Calu3 (cell line): ENCODE results near the gene PTCH2. TPM values are rescaled to one million over a fixed set of nuclear protein-coding genes. Genes with fewer than 3 reads are reported as not detected.

ENCODE experiments used
- Bru-seq: library from RNA; stranded (reverse); fragments of 400-500 nt; gene quantifications from one replicate; lab custom pipeline; 2021; lab: Mats Ljungman, UMichigan
- BruChase-seq, 2 experiments: library from RNA; stranded (reverse); fragments of 400-500 nt; gene quantifications; one replicate each; lab custom pipeline; 2021; lab: Mats Ljungman, UMichigan
- BruUV-seq: library from RNA; stranded (reverse); fragments of 400-500 nt; replicated peaks from 2 replicates; lab custom pipeline; 2021; lab: Mats Ljungman, UMichigan
- CTCF ChIA-PET: fragments of 300-600 bp; sonication (Branson Sonifier 250); formaldehyde crosslinking; loops from one replicate; lab custom pipeline; 2022; ENCODE audit warnings: antibody characterized with exemption; lab: Charles Lee
- DNase-seq: peaks from one replicate; pipeline ENCODE4 v3.0.0; 2022
- H3K27ac Mint-ChIP-seq: one replicate; pipeline ENCODE4 v1.8.0; 2022; ENCODE audit warnings: mixed read lengths; ENCODE audit not compliant: unreplicated experiment
- H3K27me3 Mint-ChIP-seq: one replicate; pipeline ENCODE4 v1.8.0; 2022; ENCODE audit warnings: mixed read lengths; ENCODE audit not compliant: unreplicated experiment
- H3K36me3 Mint-ChIP-seq: one replicate; pipeline ENCODE4 v1.8.0; 2022; ENCODE audit warnings: mild to moderate bottlenecking, moderate library complexity, mixed read lengths; ENCODE audit not compliant: insufficient read depth, unreplicated experiment
- H3K4me1 Mint-ChIP-seq: one replicate; pipeline ENCODE4 v1.8.0; 2022; ENCODE audit warnings: mild to moderate bottlenecking, low read depth, mixed read lengths; ENCODE audit not compliant: unreplicated experiment
- H3K4me3 Mint-ChIP-seq: one replicate; pipeline ENCODE4 v1.8.0; 2022; ENCODE audit warnings: mild to moderate bottlenecking, low read depth, moderate library complexity, mixed read lengths; ENCODE audit not compliant: unreplicated experiment
- H3K9me3 Mint-ChIP-seq: one replicate; pipeline ENCODE4 v1.8.0; 2022; ENCODE audit warnings: low read depth, mixed read lengths; ENCODE audit not compliant: unreplicated experiment
- intact Hi-C: fragments of 100-400 bp; cut with micrococcal nuclease; formaldehyde crosslinking; loops from one replicate; pipeline ENCODE4 v1.10.0; 2022; ENCODE audit not compliant: unreplicated experiment
- long read RNA-seq: library from polyadenylated mRNA; stranded (forward); transcript quantifications from one replicate; pipeline ENCODE4 v2.0.0, GENCODE V29; 2022
- total RNA-seq: library from RNA; stranded (reverse); gene quantifications from 2 replicates; pipeline ENCODE4 v1.2.3, GENCODE V29; 2022
- TF ChIP-seq, protein P1 (sequence below): fragments of 200-600 bp; IDR thresholded peaks from one replicate; pipeline ENCODE4 v1.8.0; 2022; ENCODE audit warnings: antibody characterized with exemption; ENCODE audit not compliant: unreplicated experiment

The PTCH2 gene, protein sequence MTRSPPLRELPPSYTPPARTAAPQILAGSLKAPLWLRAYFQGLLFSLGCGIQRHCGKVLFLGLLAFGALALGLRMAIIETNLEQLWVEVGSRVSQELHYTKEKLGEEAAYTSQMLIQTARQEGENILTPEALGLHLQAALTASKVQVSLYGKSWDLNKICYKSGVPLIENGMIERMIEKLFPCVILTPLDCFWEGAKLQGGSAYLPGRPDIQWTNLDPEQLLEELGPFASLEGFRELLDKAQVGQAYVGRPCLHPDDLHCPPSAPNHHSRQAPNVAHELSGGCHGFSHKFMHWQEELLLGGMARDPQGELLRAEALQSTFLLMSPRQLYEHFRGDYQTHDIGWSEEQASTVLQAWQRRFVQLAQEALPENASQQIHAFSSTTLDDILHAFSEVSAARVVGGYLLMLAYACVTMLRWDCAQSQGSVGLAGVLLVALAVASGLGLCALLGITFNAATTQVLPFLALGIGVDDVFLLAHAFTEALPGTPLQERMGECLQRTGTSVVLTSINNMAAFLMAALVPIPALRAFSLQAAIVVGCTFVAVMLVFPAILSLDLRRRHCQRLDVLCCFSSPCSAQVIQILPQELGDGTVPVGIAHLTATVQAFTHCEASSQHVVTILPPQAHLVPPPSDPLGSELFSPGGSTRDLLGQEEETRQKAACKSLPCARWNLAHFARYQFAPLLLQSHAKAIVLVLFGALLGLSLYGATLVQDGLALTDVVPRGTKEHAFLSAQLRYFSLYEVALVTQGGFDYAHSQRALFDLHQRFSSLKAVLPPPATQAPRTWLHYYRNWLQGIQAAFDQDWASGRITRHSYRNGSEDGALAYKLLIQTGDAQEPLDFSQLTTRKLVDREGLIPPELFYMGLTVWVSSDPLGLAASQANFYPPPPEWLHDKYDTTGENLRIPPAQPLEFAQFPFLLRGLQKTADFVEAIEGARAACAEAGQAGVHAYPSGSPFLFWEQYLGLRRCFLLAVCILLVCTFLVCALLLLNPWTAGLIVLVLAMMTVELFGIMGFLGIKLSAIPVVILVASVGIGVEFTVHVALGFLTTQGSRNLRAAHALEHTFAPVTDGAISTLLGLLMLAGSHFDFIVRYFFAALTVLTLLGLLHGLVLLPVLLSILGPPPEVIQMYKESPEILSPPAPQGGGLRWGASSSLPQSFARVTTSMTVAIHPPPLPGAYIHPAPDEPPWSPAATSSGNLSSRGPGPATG
- total RNA-seq (0.76 and 0.78 TPM in 2 replicates), Bru-seq, nascent RNA (percentile 24 among the genes with signal in this experiment), BruChase-seq, experiment 1, labeled RNA remaining after a 6-hour chase (percentile 40 among the genes with signal in this experiment), BruChase-seq, experiment 2, labeled RNA remaining after a 2-hour chase (percentile 37 among the genes with signal in this experiment)
- long read RNA-seq: 0 reads

DNA sequence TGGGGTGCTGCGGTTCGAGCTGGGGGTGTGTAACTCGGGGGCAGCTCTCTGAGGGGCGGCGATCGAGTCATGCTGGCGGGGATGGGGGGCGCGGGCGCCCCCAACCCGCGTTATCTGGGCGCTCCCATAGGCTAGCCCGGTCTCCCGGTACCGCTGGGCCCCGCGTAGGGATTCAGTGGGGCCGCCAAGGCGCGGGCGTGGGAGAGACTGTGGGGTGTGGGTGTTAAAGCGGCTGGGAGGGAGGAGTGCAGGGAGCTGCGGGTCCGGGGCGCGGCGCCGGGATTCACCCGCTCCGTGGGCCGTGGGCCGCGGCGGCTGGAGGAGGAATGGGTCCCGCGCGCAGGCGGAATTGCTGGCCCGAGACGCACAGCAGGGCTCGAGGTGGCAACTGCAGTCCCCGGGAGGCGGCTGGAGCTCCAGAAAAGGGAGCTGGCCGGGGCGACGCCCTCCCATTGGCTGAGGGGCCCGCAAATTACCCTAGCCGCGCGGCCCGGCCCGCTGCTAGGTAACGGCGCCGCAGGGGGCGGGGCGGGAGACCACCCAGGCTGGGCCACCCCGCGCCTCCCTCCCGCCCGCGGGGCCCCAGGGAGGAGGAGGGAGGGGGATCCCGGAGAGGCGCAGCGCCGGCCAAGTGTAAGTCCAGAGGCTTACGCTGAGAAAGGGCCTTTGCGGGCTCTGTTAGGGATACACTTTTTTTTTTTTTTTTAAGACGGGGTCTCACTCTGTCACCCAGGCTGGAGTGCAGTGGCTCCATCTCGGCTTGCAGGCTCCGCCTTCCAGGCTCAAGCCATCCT lies at the start of gene PTCH2:
PTCH2 (minus strand) TSS at position 392 of the 794 bp plus-strand sequence; CDS start at position 71, 321 bp downstream.
- H3K9me3 Mint-ChIP-seq: no peaks in the 10 kb centered on the region
- H3K36me3 Mint-ChIP-seq: peaks cover 13% of the 10 kb centered on the region
- no peaks in the 10 kb centered on the region for H3K4me1 Mint-ChIP-seq
- CTCF ChIA-PET: interaction anchor here (0.7 to 1.3 kb wide), 7 partner anchors 29 to 128 kb away, joined by 3 to 6 read pairs (median 4); partner anchors contain the start of gene PLK3
- BruUV-seq: no TSS peak
- TF ChIP-seq, protein P1, sequence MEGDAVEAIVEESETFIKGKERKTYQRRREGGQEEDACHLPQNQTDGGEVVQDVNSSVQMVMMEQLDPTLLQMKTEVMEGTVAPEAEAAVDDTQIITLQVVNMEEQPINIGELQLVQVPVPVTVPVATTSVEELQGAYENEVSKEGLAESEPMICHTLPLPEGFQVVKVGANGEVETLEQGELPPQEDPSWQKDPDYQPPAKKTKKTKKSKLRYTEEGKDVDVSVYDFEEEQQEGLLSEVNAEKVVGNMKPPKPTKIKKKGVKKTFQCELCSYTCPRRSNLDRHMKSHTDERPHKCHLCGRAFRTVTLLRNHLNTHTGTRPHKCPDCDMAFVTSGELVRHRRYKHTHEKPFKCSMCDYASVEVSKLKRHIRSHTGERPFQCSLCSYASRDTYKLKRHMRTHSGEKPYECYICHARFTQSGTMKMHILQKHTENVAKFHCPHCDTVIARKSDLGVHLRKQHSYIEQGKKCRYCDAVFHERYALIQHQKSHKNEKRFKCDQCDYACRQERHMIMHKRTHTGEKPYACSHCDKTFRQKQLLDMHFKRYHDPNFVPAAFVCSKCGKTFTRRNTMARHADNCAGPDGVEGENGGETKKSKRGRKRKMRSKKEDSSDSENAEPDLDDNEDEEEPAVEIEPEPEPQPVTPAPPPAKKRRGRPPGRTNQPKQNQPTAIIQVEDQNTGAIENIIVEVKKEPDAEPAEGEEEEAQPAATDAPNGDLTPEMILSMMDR: no peak
- peak; percentile 47 for DNase-seq
- H3K27me3 Mint-ChIP-seq: no peaks in the 10 kb centered on the region
- H3K27ac Mint-ChIP-seq: no peak within 1 kb of the TSS
- intact Hi-C loops: no loop called here
- H3K4me3 Mint-ChIP-seq: peak within 1 kb of the TSS; percentile 74

DNA sequence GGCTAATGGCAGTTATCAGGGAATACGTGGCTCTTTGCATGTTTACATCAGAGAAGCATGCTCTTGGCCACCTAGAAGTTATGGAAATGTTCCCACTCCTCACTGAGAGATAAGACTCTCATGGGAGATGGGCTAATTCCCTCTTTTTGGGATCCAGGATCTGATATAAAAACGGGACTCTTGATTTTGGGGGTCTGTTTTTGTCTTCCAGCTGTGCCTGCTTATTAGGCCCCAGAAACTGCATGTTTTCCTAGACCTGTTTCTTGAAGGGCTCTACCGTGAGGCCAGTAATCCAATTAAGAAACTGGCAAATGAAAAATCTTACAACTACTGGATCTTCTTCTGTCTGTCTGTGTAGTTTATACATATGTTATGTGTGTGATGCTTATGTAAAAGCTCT lies 47.0 kb upstream of the PTCH2 start:
- Mint-ChIP-seq H3K27ac (no peak overlapping the region), H3K4me3 (no peak overlapping the region), H3K4me1 (no peaks in the 10 kb centered on the region), H3K27me3 (no peaks in the 10 kb centered on the region), H3K9me3 (peaks cover 6% of the 10 kb centered on the region), H3K36me3 (no peaks in the 10 kb centered on the region)
- DNase-seq: no peak
- no TSS peak for BruUV-seq
- CTCF ChIA-PET: no interaction called here
- intact Hi-C loops: no loop called here
- TF ChIP-seq, protein P1: no peak

DNA sequence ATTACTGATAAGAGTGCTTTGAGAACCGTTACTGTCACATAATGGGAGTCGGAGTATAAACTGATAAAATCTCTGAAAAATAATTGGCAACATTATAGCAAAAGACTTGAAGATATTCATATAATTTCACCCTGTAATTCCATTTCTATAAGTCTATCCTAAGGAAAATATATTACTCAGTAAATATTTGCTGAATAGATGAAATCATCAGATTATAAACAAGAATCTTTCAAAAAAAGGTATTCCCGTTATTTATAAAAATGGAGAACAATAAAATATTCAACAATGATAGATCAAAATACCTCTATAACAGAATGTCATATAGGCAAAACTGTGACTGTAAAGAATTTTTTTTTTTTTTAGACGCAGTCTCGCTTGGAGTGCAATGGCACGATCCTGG lies 42.4 kb upstream of the PTCH2 start:
- intact Hi-C loops: no loop called here
- TF ChIP-seq, protein P1: no peak
- CTCF ChIA-PET: no interaction called here
- no TSS peak for BruUV-seq
- Mint-ChIP-seq H3K4me1 (no peaks in the 10 kb centered on the region), H3K4me3 (no peak overlapping the region), H3K9me3 (peaks cover 3% of the 10 kb centered on the region), H3K36me3 (peaks cover 4% of the 10 kb centered on the region), H3K27me3 (no peaks in the 10 kb centered on the region), H3K27ac (no peak overlapping the region)
- no peak for DNase-seq
